Right lobe of liver (tissue), 6 donors: ENCODE measurements around the gene EXOC3L1. TPM values are rescaled to one million over a fixed set of nuclear protein-coding genes. Genes with fewer than 3 reads are reported as not detected.

Experiments used
- ATAC-seq, 4 donors: fragments of 200-7000 bp; cut with Tn5 transposase; one replicate each; pipeline ENCODE4 v1.9.1; 2020; ENCODE audit warnings: mild to moderate bottlenecking in 4 of 4, moderate library complexity in 4 of 4
- DNase-seq, 3 donors: peaks; one replicate each; pipeline ENCODE4 v3.0.0-alpha.2; 2020
- H3K27ac ChIP-seq, 3 donors: fragments of 200-600 bp; one replicate each; pipeline ENCODE4 v1.8.0; 2022
- H3K27me3 ChIP-seq, 2 donors: fragments of 200-600 bp; one replicate each; pipeline ENCODE4 v1.8.0; 2022
- H3K36me3 ChIP-seq, 4 donors: fragments of 200-600 bp; sonication (generic) in 1 of 4; one replicate each; pipeline versions ENCODE4 v1.5.1 to v1.8.0; 2017 to 2022; ENCODE audit warnings: control low read depth in 1 of 4
- H3K4me1 ChIP-seq, 4 donors: fragments of 200-600 bp; sonication (generic) in 1 of 4; one replicate each; pipeline versions ENCODE4 v1.5.1 to v1.8.0; 2017 to 2022; ENCODE audit warnings: control low read depth in 1 of 4
- H3K4me3 ChIP-seq, 3 donors: fragments of 200-600 bp; one replicate each; pipeline ENCODE4 v1.8.0; 2022
- H3K9me3 ChIP-seq, 4 donors: fragments of 200-600 bp; sonication (generic) in 1 of 4; one replicate each; pipeline versions ENCODE4 v1.5.1 to v1.8.0; 2017 to 2022; ENCODE audit warnings: control low read depth in 1 of 4
- CTCF ChIP-seq, 4 donors: fragments of 200-600 bp in 3 of 4; fragments of 450-650 bp in 1 of 4; IDR thresholded peaks; one replicate each; pipeline versions ENCODE4 v1.5.1 to v1.8.0; 2016 to 2022; ENCODE audit warnings: antibody characterized with exemption in 4 of 4, mild to moderate bottlenecking in 2 of 4
- POLR2A ChIP-seq: fragments of 450-650 bp; IDR thresholded peaks from one replicate; pipeline ENCODE4 v1.6.1; 2017; ENCODE audit warnings: antibody characterized with exemption, mild to moderate bottlenecking
- whole genome bisulfite sequencing: methylation state at CpG from one replicate; pipeline ENCODE4 v1.1.6; 2018; ENCODE audit warnings: low coverage, low lambda C conversion rate; ENCODE audit not compliant: insufficient coverage; ENCODE audit errors: missing lambda C conversion rate; 5-methylcytosine and 5-hydroxymethylcytosine counted together
- intact Hi-C, 2 donors: fragments of 100-400 bp; cut with DNase I; formaldehyde crosslinking; loops; one replicate each; pipeline versions ENCODE4 v1.11.2 to v1.14.1; 2022
- total RNA-seq, 6 experiments: library from RNA; depleted of rRNA in 2 of 6; stranded (reverse); fragments of >200 nt in 2 of 6; fragmentation: NEBNext Ultra II Directional in 3 of 6; extraction: Animal tissue kit (Norgen Biotek cat#: 25700) in 3 of 6; gene quantifications; one replicate each; pipeline versions ENCODE4 v1.1.0 to v1.2.4, GENCODE V29; 2016 to 2023
- donor health status: DM: no; HTN: yes; CAD: no.
- donor health status: DM: no; HTN: no; CAD: no.
- donor health status: DM: no; HTN: no; CAD: no.
- donor health status: DM: no; HTN: yes; CAD: no.
- donor health status: DM: no; HTN: yes; CAD: no.

Gene EXOC3L1
- total RNA-seq, 6 experiments from 2014 or later: 1.8 to 4.3 (median 2.5) TPM

GRCh38 chr16:67192781-67193361, 2.9 kb upstream of the EXOC3L1 start:
- ATAC-seq (no peak), DNase-seq (no peak)
- peak overlapping the region; percentile 67 to 100 (median 100) for H3K4me3 ChIP-seq
- peaks cover 0 to 24% (median 6%) of the 10 kb centered on the region in 4 donors for H3K4me1 ChIP-seq
- intact Hi-C loops: no loop called here
- H3K27me3 ChIP-seq: no peaks in the 10 kb centered on the region
- peak overlapping the region; percentile 40 to 62 (median 56) for H3K27ac ChIP-seq
- no peaks in the 10 kb centered on the region for H3K9me3 ChIP-seq
- TF ChIP-seq CTCF (IDR thresholded peaks at IDR 0.05): no peak
- no peak for TF ChIP-seq POLR2A
- H3K36me3 ChIP-seq: peaks cover 0 to 34% (median 17%) of the 10 kb centered on the region in 4 donors
- 23% methylated on average over 7 of the region's 17 CpGs for WGBS

- no peaks in the 10 kb centered on the region for H3K27me3 ChIP-seq
- DNase-seq (peak; percentile 93 to 94 (median 94)), ATAC-seq (peak; percentile 92 to 98 (median 94))
- 0% methylated on average over 19 of the region's 54 CpGs for WGBS
- peaks cover 0 to 31% (median 17%) of the 10 kb centered on the region in 4 donors for H3K36me3 ChIP-seq
- H3K9me3 ChIP-seq: no peaks in the 10 kb centered on the region
- intact Hi-C loops: no loop called here
- H3K4me1 ChIP-seq: peaks cover 0 to 24% (median 6%) of the 10 kb centered on the region in 4 donors
- TF ChIP-seq POLR2A (peak; percentile 67), CTCF (IDR thresholded peaks at IDR 0.05) (no peak)
- peak within 1 kb of the TSS; percentile 67 to 100 (median 100) for H3K4me3 ChIP-seq
- peak within 1 kb of the TSS; percentile 40 to 62 (median 56) for H3K27ac ChIP-seq
These were observed 2.2 kb upstream of the EXOC3L1 start, which contains the start of gene E2F4 for GRCh38 chr16:67191995-67192681. TSS of gene E2F4 (plus strand) at chr16:67192155. CDS start at chr16:67192228, 73 bp downstream.

- DNase-seq: no peak
- H3K36me3 ChIP-seq: peaks cover 0 to 25% (median 16%) of the 10 kb centered on the region in 4 donors
- H3K4me1 ChIP-seq: peaks cover 0 to 24% (median 6%) of the 10 kb centered on the region in 4 donors
- no peaks in the 10 kb centered on the region for H3K27me3 ChIP-seq
- intact Hi-C loops: no loop called here
- peak overlapping the region in 2 of 3 donors; percentile 100 for H3K4me3 ChIP-seq
- no peak for ATAC-seq
- 15% methylated on average over 9 of the region's 9 CpGs for whole genome bisulfite sequencing
- TF ChIP-seq CTCF (IDR thresholded peaks at IDR 0.05) (no peak), POLR2A (no peak)
- no peaks in the 10 kb centered on the region for H3K9me3 ChIP-seq
- no peak overlapping the region for H3K27ac ChIP-seq
These were observed 1.6 kb upstream of the EXOC3L1 start for GRCh38 chr16:67191411-67191994.

GRCh38 chr16:67190448-67191399, 788 bp upstream of the EXOC3L1 start:
- WGBS: 70% methylated on average over 8 of the region's 13 CpGs
- no peak for TF ChIP-seq CTCF (IDR thresholded peaks at IDR 0.05)
- no peak for TF ChIP-seq POLR2A
- intact Hi-C loops: no loop called here
- Histone ChIP-seq H3K4me3 (no peak overlapping the region), H3K27me3 (no peaks in the 10 kb centered on the region), H3K27ac (no peak overlapping the region), H3K36me3 (peaks cover 0 to 17% (median 11%) of the 10 kb centered on the region in 4 donors), H3K9me3 (no peaks in the 10 kb centered on the region), H3K4me1 (peaks cover 0 to 25% (median 7%) of the 10 kb centered on the region in 4 donors)
- ATAC-seq: no peak
- no peak for DNase-seq
